Ecto neural progenitor cell (in vitro differentiated cells): Measurements from ENCODE around the gene ATP1A2.

Source experiments
- DNase-seq: peaks from one replicate; pipeline ENCODE4 v3.0.0-alpha.2; 2018; ENCODE audit warnings: low spot score

ATP1A2 gene

GRCh38 chr1:160171980-160172379 is 56.4 kb downstream of the ATP1A2 start:
- no peak for DNase-seq

- DNase-seq, result no peak
Measured at GRCh38 chr1:160177231-160177630, 61.7 kb downstream of the ATP1A2 start.

- DNase-seq, result no peak
Measured at GRCh38 chr1:160177667-160178066, 62.1 kb downstream of the ATP1A2 start.

- DNase-seq, result no peak
Measured at GRCh38 chr1:160178731-160179130, 63.2 kb downstream of the ATP1A2 start.

- no peak for DNase-seq
Measured at GRCh38 chr1:160179336-160179735, 63.8 kb downstream of the ATP1A2 start.

GRCh38 chr1:160186246-160186645 is 70.7 kb downstream of the ATP1A2 start:
- no peak for DNase-seq

- DNase-seq, result no peak
Measured at GRCh38 chr1:160186729-160187128, 71.2 kb downstream of the ATP1A2 start.

GRCh38 chr1:160187407-160187806 is 71.8 kb downstream of the ATP1A2 start:
- DNase-seq, result no peak

GRCh38 chr1:160188341-160188740 is 72.8 kb downstream of the ATP1A2 start:
- DNase-seq, result no peak

GRCh38 chr1:160189649-160190625 is 74.4 kb downstream of the ATP1A2 start, which contains the start of gene CASQ1:
TSS of gene CASQ1 (plus strand) at chr1:160190575. CDS start at chr1:160190752, 177 bp downstream.
- no peak for DNase-seq

GRCh38 chr1:160191756-160192155 is 76.2 kb downstream of the ATP1A2 start:
- no peak for DNase-seq

GRCh38 chr1:160192234-160192633 is 76.7 kb downstream of the ATP1A2 start:
- no peak for DNase-seq
